Skin epidermis (tissue), 12 donors: ENCODE results near the gene TYSND1.
"Not testable (repeated sequence)": the region's sequence is repeated elsewhere in the genome, so short reads cannot be mapped to it uniquely, and the experiment has no call there.

Source experiments
- H3K27ac ChIP-seq, 21 experiments: fragments of 200-600 bp; sonication (generic) in 11 of 21; one replicate each; pipeline ENCODE4 v1.5.0; 2020; ENCODE audit warnings: mild to moderate bottlenecking in 3 of 21, inconsistent platforms in 2 of 21, moderate library complexity in 2 of 21
- H3K4me3 ChIP-seq, 7 experiments: fragments of 200-600 bp; sonication (generic) in 2 of 7; one replicate each; pipeline ENCODE4 v1.5.0; 2020; ENCODE audit warnings: inconsistent platforms in 2 of 7, mild to moderate bottlenecking in 2 of 7, moderate library complexity in 1 of 7

Gene TYSND1

GRCh38 chr10:70137927-70138883, 8.3 kb downstream of the TYSND1 start:
- peak overlapping the region in 8 of 21 experiments; percentile 3 to 54 (median 16) for H3K27ac ChIP-seq
- H3K4me3 ChIP-seq, result no peak overlapping the region

DNA sequence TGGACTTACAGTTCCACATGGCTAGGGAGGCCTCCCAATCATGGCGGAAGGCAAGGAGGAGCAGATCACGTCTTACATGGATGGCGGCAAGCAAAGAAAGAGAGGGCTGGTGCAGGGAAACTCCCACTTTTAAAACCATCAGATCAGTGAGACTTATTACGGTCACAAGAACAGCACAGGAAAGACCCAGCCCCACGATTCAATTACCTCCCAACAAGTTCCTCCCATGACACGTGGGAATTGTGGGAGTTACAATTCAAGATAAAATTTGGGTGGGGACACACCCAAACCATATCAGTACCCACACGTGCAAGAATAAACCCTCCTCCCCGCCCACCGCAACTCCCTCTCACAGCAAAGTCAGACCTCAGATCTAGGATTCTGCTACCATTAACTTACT, 9.4 kb downstream of the TYSND1 start:
- Histone ChIP-seq H3K27ac (no peak overlapping the region), H3K4me3 (no peak overlapping the region)

DNA sequence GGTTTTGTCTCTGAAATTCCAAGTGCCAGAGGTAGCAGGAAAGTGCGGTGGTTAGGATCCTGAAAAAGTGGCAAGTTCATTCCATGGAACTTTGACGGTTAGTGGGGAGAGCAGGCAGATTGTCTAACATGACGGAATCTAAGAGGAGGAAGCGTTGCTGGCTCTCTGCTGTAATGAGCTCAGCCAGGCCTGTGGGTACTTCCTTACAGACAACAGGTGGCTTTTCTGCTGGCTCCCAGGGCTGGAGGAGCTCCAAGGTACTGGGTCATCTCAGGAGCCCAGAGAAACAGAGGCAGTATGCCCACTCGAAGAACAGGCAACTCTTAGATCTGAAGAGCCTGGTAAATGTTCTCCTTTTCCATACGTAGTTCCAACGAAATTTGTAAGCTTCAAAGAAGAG, 10.8 kb downstream of the TYSND1 start:
- Histone ChIP-seq H3K4me3 (no peak overlapping the region), H3K27ac (no peak overlapping the region)

- H3K27ac ChIP-seq, result no peak overlapping the region
- H3K4me3 ChIP-seq, result no peak overlapping the region
These were observed 11.5 kb downstream of the TYSND1 start for GRCh38 chr10:70135046-70135445.

DNA sequence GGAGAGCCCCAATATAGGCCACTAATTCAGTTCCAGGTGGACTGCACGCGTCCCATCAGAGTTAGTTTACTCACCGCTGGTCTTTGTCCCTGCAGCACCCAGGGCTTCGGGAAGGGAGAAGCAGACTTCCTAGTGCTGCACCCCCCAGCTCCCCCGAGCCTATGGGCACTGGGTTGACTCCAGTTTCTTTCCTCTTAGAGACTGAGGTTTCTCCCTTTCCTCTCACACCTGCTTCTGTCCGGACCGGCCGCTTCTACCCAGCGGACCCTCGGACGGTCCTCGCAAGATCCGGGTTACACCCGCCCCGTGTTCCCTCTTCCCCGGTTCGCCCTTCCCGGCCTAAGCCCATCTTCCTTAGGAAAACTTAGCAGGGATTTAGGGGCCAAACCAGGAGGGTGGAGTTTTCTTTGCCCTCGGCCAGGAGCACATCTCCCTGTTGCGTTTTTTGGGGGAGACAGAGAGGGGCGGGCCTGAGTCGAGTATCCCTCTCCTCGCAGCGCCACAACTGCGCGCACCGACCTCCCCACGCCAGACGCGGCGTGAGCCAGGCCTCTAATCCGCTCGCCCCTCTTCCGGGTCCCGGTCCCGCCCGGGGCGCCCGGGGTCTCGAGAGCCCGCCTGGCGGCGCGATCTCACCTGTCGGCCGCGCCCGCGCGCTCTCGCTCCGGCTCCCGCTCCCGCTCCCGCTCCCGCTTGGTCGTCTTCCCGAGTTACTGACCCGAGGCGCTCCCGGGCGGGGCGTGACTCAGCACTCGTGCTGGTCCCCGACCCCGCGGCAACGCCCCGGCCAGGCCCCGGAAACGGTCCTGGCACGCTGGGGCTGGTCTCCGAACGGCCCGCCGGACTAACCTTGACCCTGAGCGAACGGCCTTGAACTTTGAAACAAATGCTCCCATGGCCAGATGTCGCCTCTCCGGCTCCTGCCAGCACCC, 14.1 kb downstream of the TYSND1 start, which contains the start of gene AIFM2:
TSS of gene AIFM2 (minus strand) at position 728 of the 932 bp plus-strand sequence. CDS start 8,741 bp downstream, outside the sequence.
- Histone ChIP-seq H3K27ac (peak within 1 kb of the TSS in 20 of 21 experiments; percentile 22 to 91 (median 76)), H3K4me3 (peak within 1 kb of the TSS; percentile 34 to 69 (median 57))

GRCh38 chr10:70131560-70131937, 15.0 kb downstream of the TYSND1 start:
- Histone ChIP-seq H3K27ac (peak overlapping the region in 8 of 21 experiments; percentile 26 to 91 (median 76)), H3K4me3 (peak overlapping the region in 4 of 7 experiments; percentile 55 to 69 (median 59))

DNA sequence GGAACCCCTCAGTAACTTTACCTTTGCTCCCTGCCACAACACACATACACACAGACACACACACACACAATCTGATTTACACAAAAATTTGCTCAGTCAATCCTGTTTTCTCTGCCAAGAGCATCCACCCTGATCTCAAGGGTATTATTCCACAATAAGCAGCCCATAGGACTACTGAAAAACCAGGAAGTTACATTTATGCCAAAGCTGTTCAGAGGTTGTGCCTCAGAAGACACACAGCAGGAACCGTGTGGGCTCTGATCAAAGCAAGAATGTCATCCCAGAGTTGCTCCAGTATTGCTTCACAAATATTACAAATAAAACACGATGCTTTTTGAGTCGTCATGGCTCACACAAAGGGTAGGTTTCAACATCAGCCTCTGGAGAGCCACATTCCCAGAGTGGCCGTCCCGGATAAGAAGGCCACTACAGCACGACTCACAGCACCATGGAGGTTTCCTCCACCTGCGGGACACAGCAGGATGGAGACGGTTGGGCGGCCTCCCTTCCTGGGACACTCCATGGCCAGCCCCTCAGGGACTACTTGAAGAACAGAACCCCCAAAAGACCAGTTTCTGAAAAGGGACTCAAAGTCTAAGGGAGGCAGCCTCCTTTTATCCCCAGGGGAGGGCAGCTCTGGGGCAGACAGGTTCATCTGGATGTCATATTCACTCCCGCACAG, 15.5 kb downstream of the TYSND1 start:
- peak overlapping the region in 1 of 7 experiments; percentile 55 for H3K4me3 ChIP-seq

GRCh38 chr10:70126700-70127395, 19.7 kb downstream of the TYSND1 start:
- Histone ChIP-seq H3K4me3 (no peak overlapping the region), H3K27ac (no peak overlapping the region)

More for the DNA sequence above, 15.5 kb downstream of the TYSND1 start:
- H3K27ac ChIP-seq, result peak overlapping the region in 5 of 21 experiments; percentile 26 to 85 (median 46)

DNA sequence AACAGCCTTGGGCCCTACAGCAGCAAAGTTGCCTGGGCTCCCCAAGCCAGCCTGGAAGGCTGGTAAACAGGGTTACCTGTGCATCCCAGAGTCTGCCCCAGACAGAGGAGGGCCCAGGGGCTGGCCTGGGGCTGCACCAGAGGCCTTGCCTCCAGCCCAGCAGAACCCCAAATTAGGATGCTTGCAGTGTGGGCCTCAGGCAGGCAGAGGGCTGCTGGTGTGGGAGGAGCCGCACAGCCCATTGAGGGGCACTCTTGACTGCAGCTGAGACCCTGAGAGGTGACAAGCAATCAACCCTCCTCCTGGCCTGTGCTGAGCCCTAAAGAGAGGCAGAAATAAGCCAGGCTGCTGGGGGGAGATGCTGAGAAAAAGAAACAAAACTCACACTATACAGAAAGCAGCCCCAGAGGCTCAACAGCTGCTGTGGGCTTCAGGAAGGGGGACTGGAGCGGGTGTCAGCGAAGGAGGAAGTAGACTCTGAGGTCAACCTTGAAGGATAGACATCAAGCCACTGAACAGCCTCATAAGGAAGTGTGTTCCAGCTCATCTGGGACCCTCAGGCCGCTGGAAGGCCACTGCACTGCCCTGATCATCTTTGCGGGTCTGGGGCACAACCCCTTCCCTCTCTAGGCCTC, 20.5 kb downstream of the TYSND1 start:
- no peak overlapping the region for H3K4me3 ChIP-seq
- no peak overlapping the region for H3K27ac ChIP-seq

DNA sequence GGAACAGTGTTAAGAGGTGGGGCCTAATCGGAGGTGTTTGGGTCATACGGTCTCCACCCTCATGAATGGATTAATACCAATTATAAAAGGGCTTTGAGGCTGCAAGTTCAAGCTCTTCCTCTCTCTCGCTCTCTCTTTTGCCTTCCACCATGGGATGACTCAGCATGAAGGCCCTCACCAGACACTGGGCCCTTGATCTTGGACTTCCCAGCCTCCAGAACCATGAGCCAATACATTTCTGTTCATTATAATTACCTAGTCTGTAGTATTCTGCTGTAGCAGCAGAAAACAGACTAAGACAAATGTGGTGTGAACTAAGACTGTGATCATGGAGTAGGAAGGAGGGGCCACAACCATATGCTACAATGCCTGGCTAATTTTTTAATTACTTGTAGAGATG, 21.6 kb downstream of the TYSND1 start:
- Histone ChIP-seq H3K4me3 (no peak overlapping the region), H3K27ac (no peak overlapping the region)

DNA sequence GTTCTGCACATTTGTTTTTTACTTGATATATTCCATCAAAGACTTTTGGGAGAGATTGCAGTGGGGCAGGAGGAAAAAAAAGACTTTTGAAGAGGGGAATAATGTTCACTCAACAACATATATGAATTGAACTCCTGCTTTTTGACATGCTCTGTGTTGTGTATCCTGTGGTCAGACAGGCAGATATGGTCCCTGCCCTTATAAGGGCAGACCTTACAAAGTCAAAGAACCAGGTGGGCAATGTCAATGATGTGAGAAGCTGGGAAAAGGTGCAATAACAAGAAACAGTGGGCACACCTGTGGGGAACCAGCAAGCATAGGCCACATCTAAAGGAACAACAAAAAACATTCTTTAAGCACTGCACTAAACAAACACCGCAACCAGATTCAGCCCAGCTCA, 22.1 kb downstream of the TYSND1 start:
- Histone ChIP-seq H3K4me3 (no peak overlapping the region), H3K27ac (no peak overlapping the region)

- H3K27ac ChIP-seq, result no peak overlapping the region
- no peak overlapping the region for H3K4me3 ChIP-seq
These were observed 22.7 kb downstream of the TYSND1 start for GRCh38 chr10:70123817-70124216.

- not testable (repeated sequence) for H3K27ac ChIP-seq, H3K4me3 ChIP-seq
These were observed 23.3 kb downstream of the TYSND1 start for GRCh38 chr10:70123166-70123565.

GRCh38 chr10:70122742-70123141, 23.8 kb downstream of the TYSND1 start:
- Histone ChIP-seq H3K27ac (no peak overlapping the region), H3K4me3 (no peak overlapping the region)

- Histone ChIP-seq H3K27ac (no peak overlapping the region), H3K4me3 (no peak overlapping the region)
These were observed 25.1 kb downstream of the TYSND1 start for GRCh38 chr10:70121281-70121949.

GRCh38 chr10:70120417-70120816, 26.1 kb downstream of the TYSND1 start:
- H3K27ac ChIP-seq, result no peak overlapping the region
- H3K4me3 ChIP-seq, result no peak overlapping the region

GRCh38 chr10:70119623-70120022, 26.9 kb downstream of the TYSND1 start:
- Histone ChIP-seq H3K4me3 (no peak overlapping the region), H3K27ac (peak overlapping the region in 3 of 21 experiments; percentile 0 to 41 (median 17))

DNA sequence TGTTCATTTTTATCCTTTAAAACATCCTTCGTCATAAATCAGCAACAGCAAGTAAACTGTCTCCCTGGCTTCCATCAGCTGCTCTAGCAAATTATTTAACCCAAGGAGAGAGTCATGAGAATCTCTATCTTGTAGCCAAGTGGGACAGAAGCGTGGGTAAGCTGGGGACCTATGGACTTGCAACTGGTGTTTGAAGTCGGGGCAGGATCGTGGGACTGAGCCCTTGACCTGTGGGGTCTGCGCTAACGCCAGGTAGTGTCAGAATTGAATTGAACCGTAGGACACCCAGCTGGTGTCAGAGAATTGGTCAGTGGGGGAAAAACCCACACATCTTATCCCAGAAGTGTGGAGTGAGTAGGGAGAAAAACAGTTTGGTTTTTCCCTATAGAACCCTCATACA, 27.3 kb downstream of the TYSND1 start:
- Histone ChIP-seq H3K27ac (no peak overlapping the region), H3K4me3 (no peak overlapping the region)
